Heart left ventricle (tissue), 16 donors: ENCODE measurements around the gene ADAM22. TPM values are rescaled to one million over a fixed set of nuclear protein-coding genes. Genes with fewer than 3 reads are reported as not detected.

Source experiments
- ATAC-seq, 4 donors: fragments of 200-7000 bp; cut with Tn5 transposase; one replicate each; pipeline ENCODE4 v1.9.1; 2020 to 2022; ENCODE audit warnings: moderate library complexity in 4 of 4, mild to moderate bottlenecking in 3 of 4, moderate number of reproducible peaks in 1 of 4
- DNase-seq, 5 donors: peaks; one replicate each; pipeline ENCODE4 v3.0.0-alpha.2; 2020
- H3K27ac ChIP-seq, 12 donors: fragments of 200-600 bp; sonication (generic) in 4 of 12; one replicate each; pipeline versions ENCODE4 v1.5.0 to v1.8.0; 2016 to 2022; ENCODE audit warnings: mild to moderate bottlenecking in 2 of 12
- H3K27me3 ChIP-seq, 9 donors: fragments of 200-600 bp; sonication (generic) in 2 of 9; one replicate each; pipeline versions ENCODE4 v1.5.1 to v1.8.0; 2016 to 2022; ENCODE audit warnings: mild to moderate bottlenecking in 3 of 9
- H3K36me3 ChIP-seq, 9 donors: fragments of 200-600 bp; sonication (generic) in 2 of 9; one replicate each; pipeline versions ENCODE4 v1.5.0 to v1.8.0; 2018 to 2022; ENCODE audit warnings: mild to moderate bottlenecking in 2 of 9
- H3K4me1 ChIP-seq, 12 donors: fragments of 200-600 bp; sonication (generic) in 4 of 12; one replicate each; pipeline versions ENCODE4 v1.5.0 to v1.8.0; 2016 to 2022; ENCODE audit warnings: mild to moderate bottlenecking in 3 of 12
- H3K4me3 ChIP-seq, 12 donors: fragments of 200-600 bp; sonication (generic) in 4 of 12; one replicate each; pipeline versions ENCODE4 v1.5.0 to v1.8.0; 2017 to 2022; ENCODE audit warnings: mild to moderate bottlenecking in 9 of 12, moderate library complexity in 4 of 12
- H3K9me3 ChIP-seq, 12 donors: fragments of 200-600 bp; sonication (generic) in 4 of 12; one replicate each; pipeline versions ENCODE4 v1.5.0 to v1.8.0; 2016 to 2022; ENCODE audit warnings: mild to moderate bottlenecking in 1 of 12
- POLR2A ChIP-seq, 2 donors: fragments of 450-650 bp; IDR thresholded peaks; one replicate each; pipeline ENCODE4 v1.6.1; 2017; ENCODE audit warnings: antibody characterized with exemption in 2 of 2, mild to moderate bottlenecking in 2 of 2, moderate library complexity in 2 of 2
- WGBS, 4 donors: extraction: QIAGEN DNeasy Blood & Tissue Kit in 2 of 4; methylation state at CpG; one replicate each; pipeline versions ENCODE4 v1.1.5 to v1.1.7; 2013 to 2018; 5-methylcytosine and 5-hydroxymethylcytosine counted together
- intact Hi-C, 10 donors: fragments of 100-400 bp; cut with DNase I; formaldehyde crosslinking; loops; one replicate each; pipeline versions ENCODE4 v1.11.1 to v1.14.2; 2022
- polyA plus RNA-seq, 2 donors: library from polyadenylated mRNA; stranded (reverse); fragments of 200-250 nt; gene quantifications; one replicate each; pipeline ENCODE4 v1.2.3, GENCODE V29; 2013
- total RNA-seq, 9 donors: library from RNA; depleted of rRNA in 2 of 9; stranded (reverse); fragments of >200 nt in 2 of 9; fragmentation: NEBNext Ultra II Directional in 3 of 9; extraction: Animal tissue kit (Norgen Biotek cat#: 25700) in 3 of 9; gene quantifications; one replicate each; pipeline versions ENCODE4 v1.1.0 to v1.2.4, GENCODE V29; 2016 to 2023
- TF ChIP-seq, protein P1 (sequence below), 12 donors: fragments of 200-600 bp; sonication (generic) in 4 of 12; IDR thresholded peaks; one replicate each; pipeline versions ENCODE4 v1.5.0 to v1.8.0; 2018 to 2022; ENCODE audit warnings: antibody characterized with exemption in 12 of 12, mild to moderate bottlenecking in 5 of 12
- donor health status: ischemic (EF 13 %, LVEDD 7.1; RV severe dilation, severe dysfunction).
- donor health status: healthy with polysubstance abuse.
- donor health status: DM: no; HTN: yes; CAD: no.
- donor health status: DM: no; HTN: no; CAD: no.
- donor health status: ischemic (EF 25% LVEDD 6.9; RV normal size, moderate dysfunction).
- donor health status: ischemic (EF 25% LVEDD 5.7; RV mildly dilated, moderate dysfunction).
- donor health status: healthy.
- donor health status: DM: yes; HTN: yes; CAD: no.
- donor health status: ischemic (EF 35%, LVEDD 5.7; RV mildly dilated, moderate dysfunction).
- donor health status: nonischemic (EF 11% LVEDD 7.7; RV severe dilation, severe dysfunction).
- donor health status: DM: yes; HTN: yes; CAD: no.
- donor health status: PGD.
- donor health status: ischemic (EF 29% LVEDD 5.4; RV normal size, mild dysfunction).
- donor health status: nonischemic (EF 23%, LVEDD 6.1; RV moderate dilation, normal function).

Gene ADAM22
- total and polyA plus RNA-seq, 11 donors, result 0.27 to 3.4 (median 1.1) TPM

DNA sequence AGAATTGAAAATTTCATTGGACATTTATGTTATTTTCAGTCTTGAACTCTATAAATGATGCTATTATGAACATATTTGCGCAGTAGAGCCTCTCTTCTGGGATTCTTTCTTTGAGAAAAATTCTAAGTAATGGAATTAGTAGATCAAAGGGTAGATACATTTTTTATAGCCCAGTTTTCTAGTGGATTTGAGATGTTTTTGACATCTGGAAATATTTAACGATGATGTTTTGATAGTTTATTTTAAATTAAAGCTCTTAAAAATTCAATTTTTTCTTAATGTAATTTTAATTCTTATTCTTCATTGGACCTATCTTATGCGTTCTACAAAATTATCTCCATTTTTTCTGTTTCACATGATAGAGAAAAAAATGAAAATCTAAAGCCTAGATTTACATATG lies 103.0 kb downstream of the ADAM22 start:
- DNase-seq (no peak), ATAC-seq (no peak)
- Histone ChIP-seq H3K4me3 (no peak overlapping the region), H3K4me1 (peaks cover 0 to 7% (median 0%) of the 10 kb centered on the region in 12 donors), H3K9me3 (peaks cover 0 to 5% (median 1%) of the 10 kb centered on the region in 12 donors), H3K27ac (no peak overlapping the region), H3K36me3 (no peaks in the 10 kb centered on the region), H3K27me3 (no peaks in the 10 kb centered on the region)
- intact Hi-C loops, result no loop called here
- TF ChIP-seq, protein P1, sequence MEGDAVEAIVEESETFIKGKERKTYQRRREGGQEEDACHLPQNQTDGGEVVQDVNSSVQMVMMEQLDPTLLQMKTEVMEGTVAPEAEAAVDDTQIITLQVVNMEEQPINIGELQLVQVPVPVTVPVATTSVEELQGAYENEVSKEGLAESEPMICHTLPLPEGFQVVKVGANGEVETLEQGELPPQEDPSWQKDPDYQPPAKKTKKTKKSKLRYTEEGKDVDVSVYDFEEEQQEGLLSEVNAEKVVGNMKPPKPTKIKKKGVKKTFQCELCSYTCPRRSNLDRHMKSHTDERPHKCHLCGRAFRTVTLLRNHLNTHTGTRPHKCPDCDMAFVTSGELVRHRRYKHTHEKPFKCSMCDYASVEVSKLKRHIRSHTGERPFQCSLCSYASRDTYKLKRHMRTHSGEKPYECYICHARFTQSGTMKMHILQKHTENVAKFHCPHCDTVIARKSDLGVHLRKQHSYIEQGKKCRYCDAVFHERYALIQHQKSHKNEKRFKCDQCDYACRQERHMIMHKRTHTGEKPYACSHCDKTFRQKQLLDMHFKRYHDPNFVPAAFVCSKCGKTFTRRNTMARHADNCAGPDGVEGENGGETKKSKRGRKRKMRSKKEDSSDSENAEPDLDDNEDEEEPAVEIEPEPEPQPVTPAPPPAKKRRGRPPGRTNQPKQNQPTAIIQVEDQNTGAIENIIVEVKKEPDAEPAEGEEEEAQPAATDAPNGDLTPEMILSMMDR (IDR thresholded peaks at IDR 0.05), result no peak
- no peak for TF ChIP-seq POLR2A (IDR thresholded peaks at IDR 0.05)
- 95 to 97% (median 96%) methylated on average over 3 of the region's 3 CpGs for WGBS, 4 donors

DNA sequence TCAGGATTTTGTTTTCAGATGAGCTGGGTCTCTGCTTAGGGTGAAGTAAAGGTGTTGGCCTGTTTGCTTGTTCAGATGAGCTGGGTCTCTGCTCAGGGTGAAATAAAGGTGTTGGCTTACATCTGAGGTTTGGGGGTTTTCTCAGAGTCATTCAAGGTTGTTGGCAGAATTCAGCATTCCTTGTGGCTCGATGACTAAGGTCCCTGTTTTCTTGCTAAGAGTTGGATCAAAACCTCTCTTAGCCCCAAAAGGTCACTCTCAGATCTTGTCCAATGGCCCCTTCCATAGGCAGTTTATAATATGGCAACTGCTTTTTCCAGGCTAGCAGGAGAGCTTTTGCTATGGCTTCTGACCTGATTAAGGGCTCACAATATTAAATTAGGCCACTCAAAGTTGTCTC lies 106.6 kb downstream of the ADAM22 start:
- Histone ChIP-seq H3K4me3 (no peak overlapping the region), H3K4me1 (peaks cover 0 to 4% (median 0%) of the 10 kb centered on the region in 12 donors), H3K27ac (no peak overlapping the region), H3K36me3 (no peaks in the 10 kb centered on the region), H3K27me3 (no peaks in the 10 kb centered on the region), H3K9me3 (no peaks in the 10 kb centered on the region)
- DNase-seq (no peak), ATAC-seq (no peak)
- WGBS, 4 donors, result 61 to 83% (median 70%) methylated on average over 1 of the region's 1 CpG
- TF ChIP-seq, protein P1 (IDR thresholded peaks at IDR 0.05), result no peak
- no peak for TF ChIP-seq POLR2A (IDR thresholded peaks at IDR 0.05)
- intact Hi-C loops, result loop anchor here in 2 of 10 donors (5.0 to 10.0 kb wide), 2 partner anchors 64 to 103 kb away; no protein-coding TSS in a partner anchor

GRCh38 chr7:88041583-88041982 lies 107.5 kb downstream of the ADAM22 start:
- ATAC-seq (no peak), DNase-seq (no peak)
- intact Hi-C loops, result loop anchor here in 2 of 10 donors (5.0 to 10.0 kb wide), 2 partner anchors 63 to 104 kb away; no protein-coding TSS in a partner anchor
- H3K27me3 ChIP-seq, result no peaks in the 10 kb centered on the region
- H3K9me3 ChIP-seq, result no peaks in the 10 kb centered on the region
- H3K27ac ChIP-seq, result no peak overlapping the region
- no peak overlapping the region for H3K4me3 ChIP-seq
- WGBS, 4 donors, result 94 to 95% (median 94%) methylated on average over 1 of the region's 1 CpG
- H3K4me1 ChIP-seq, result peaks cover 0 to 11% (median 7%) of the 10 kb centered on the region in 12 donors
- no peaks in the 10 kb centered on the region for H3K36me3 ChIP-seq
- TF ChIP-seq POLR2A (IDR thresholded peaks at IDR 0.05), result no peak
- TF ChIP-seq, protein P1 (IDR thresholded peaks at IDR 0.05), result no peak

DNA sequence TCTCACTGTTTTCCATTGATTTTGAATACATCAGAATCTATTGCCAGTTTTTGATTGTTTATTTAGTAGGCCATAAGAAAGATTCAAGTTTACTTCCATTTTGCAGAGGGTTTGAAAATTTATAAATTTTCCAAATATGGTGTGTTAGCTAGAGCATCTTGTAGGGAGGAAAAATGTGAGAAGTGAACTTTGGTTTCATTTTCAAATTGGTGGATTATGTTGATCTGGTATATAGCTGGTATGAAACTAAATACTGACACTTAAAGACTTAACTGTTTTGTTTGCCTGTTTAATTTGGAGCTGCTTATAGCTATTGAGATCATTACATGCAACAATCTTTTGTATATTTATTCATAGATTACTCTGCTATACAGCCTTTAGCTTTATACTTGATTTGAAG lies 108.1 kb downstream of the ADAM22 start:
- ATAC-seq, result no peak
- Histone ChIP-seq H3K4me3 (peak overlapping the region in 2 of 12 donors; percentile 23 to 30), H3K9me3 (no peaks in the 10 kb centered on the region), H3K36me3 (no peaks in the 10 kb centered on the region), H3K4me1 (peaks cover 0 to 15% (median 8%) of the 10 kb centered on the region in 12 donors), H3K27ac (no peak overlapping the region), H3K27me3 (no peaks in the 10 kb centered on the region)
- no peak for TF ChIP-seq POLR2A (IDR thresholded peaks at IDR 0.05)
- TF ChIP-seq, protein P1 (IDR thresholded peaks at IDR 0.05), result no peak
- no peak for DNase-seq
- intact Hi-C loops, result loop anchor here in 2 of 10 donors (5.0 to 10.0 kb wide), 2 partner anchors 63 to 105 kb away; no protein-coding TSS in a partner anchor
